Common myeloid progenitor, CD34-positive (primary cell): ENCODE data around the gene CFAP58.
A peak's percentile ranks its signal among the peaks of the same experiment; 100 is the strongest.

Experiments used
- CTCF ChIA-PET: fragments of 350-600 bp; sonication (Branson Sonifier 250); formaldehyde crosslinking; loops from one replicate; lab custom pipeline; 2021; ENCODE audit warnings: antibody characterized with exemption; lab: Charles Lee
- POLR2A ChIA-PET: fragments of 350-600 bp; sonication (Branson Sonifier 250); formaldehyde crosslinking; loops from one replicate; lab custom pipeline; 2021; ENCODE audit warnings: antibody characterized with exemption; lab: Charles Lee
- DNase-seq, 3 donors: peaks; one replicate each; pipeline versions ENCODE4 v3.0.0 to v3.0.0-alpha.2; 2013
- H3K27ac ChIP-seq, 2 experiments: 1 replicate in 1 of 2; 2 replicates in 1 of 2; pipeline ENCODE4 v1.7.0; 2013; ENCODE audit warnings: inconsistent platforms in 2 of 2, low read length in 2 of 2, mild to moderate bottlenecking in 2 of 2, low read depth in 1 of 2, moderate library complexity in 1 of 2; ENCODE audit not compliant: severe bottlenecking in 2 of 2, insufficient read depth in 1 of 2, poor library complexity in 1 of 2
- H3K27me3 ChIP-seq, 5 experiments: replicated peaks in 2 of 5; 1 replicate in 3 of 5; 2 replicates in 2 of 5; pipeline versions ENCODE4 v1.6.1 to v1.7.0; 2013; ENCODE audit warnings: low read length in 4 of 5, mild to moderate bottlenecking in 2 of 5, moderate library complexity in 2 of 5, inconsistent platforms in 1 of 5; ENCODE audit not compliant: insufficient read depth in 5 of 5, control insufficient read depth in 4 of 5
- H3K36me3 ChIP-seq, 4 experiments: 1 replicate in 2 of 4; 2 replicates in 2 of 4; pipeline versions ENCODE4 v1.6.1 to v1.7.0; 2013; ENCODE audit warnings: low read length in 3 of 4, control low read depth in 1 of 4, mild to moderate bottlenecking in 1 of 4; ENCODE audit not compliant: control insufficient read depth in 4 of 4, insufficient read depth in 4 of 4
- H3K4me1 ChIP-seq, 4 experiments: 1 replicate in 3 of 4; 2 replicates in 1 of 4; pipeline versions ENCODE4 v1.6.1 to v1.7.1; 2013; ENCODE audit warnings: low read length in 3 of 4, mild to moderate bottlenecking in 3 of 4, control low read depth in 1 of 4, inconsistent platforms in 1 of 4, moderate library complexity in 1 of 4; ENCODE audit not compliant: control insufficient read depth in 4 of 4, insufficient read depth in 4 of 4; ENCODE audit errors: control extremely low read depth in 1 of 4
- H3K4me3 ChIP-seq, 7 experiments: 1 replicate in 4 of 7; 2 replicates in 3 of 7; pipeline versions ENCODE4 v1.5.1 to v1.7.0; 2013; ENCODE audit warnings: mild to moderate bottlenecking in 7 of 7, low read length in 6 of 7, moderate library complexity in 6 of 7, inconsistent platforms in 2 of 7, low read depth in 2 of 7, control low read depth in 1 of 7; ENCODE audit not compliant: insufficient read depth in 4 of 7, control insufficient read depth in 1 of 7; ENCODE audit errors: extremely low read depth in 1 of 7
- H3K9me3 ChIP-seq, 5 experiments: 1 replicate in 4 of 5; 2 replicates in 1 of 5; pipeline versions ENCODE4 v1.6.1 to v1.7.1; 2013; ENCODE audit warnings: low read length in 4 of 5, mild to moderate bottlenecking in 2 of 5, inconsistent platforms in 1 of 5, low read depth in 1 of 5, moderate library complexity in 1 of 5; ENCODE audit not compliant: control insufficient read depth in 4 of 5, insufficient read depth in 2 of 5; ENCODE audit errors: control extremely low read depth in 1 of 5
- WGBS: methylation state at CpG from one replicate; pipeline ENCODE4 v1.1.5; 2013; ENCODE audit not compliant: insufficient coverage; 5-methylcytosine and 5-hydroxymethylcytosine counted together

The CFAP58 gene

DNA sequence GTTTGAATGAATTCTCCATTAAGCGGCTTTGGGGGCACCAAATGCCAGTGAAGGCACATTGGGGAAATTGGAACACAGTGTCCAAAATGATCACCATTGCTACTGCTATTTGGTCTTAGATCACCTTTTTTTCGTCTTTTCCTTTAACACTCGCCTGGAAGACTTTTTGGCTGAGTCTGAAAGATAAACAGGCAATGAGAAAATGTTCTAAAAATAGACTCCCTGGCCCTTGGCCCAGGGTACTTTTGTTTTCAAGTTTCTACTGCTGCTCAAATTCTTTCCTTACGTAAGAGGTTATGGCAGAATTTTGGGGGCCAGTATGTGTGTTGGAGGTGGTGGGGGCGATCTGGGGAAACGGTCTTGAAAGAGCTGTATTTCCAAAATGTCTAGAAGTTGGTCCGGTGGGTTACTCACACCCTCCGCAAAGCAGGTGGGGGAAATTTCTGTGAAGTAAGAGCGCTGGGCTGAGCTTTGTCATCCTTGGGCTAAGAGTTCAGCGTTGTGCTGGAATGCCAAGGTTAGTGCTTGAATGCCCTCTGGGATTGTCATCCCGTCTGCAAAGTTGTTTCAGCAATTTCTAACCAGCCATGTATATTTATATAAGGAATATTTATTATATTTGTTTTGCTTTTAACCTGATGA, 14.0 kb upstream of the CFAP58 start:
- ChIA-PET CTCF (interaction anchor here (1.1 to 7.5 kb wide), 9 partner anchors 9 to 66 kb away, joined by 3 to 68 read pairs (median 11); no protein-coding TSS in a partner anchor), POLR2A (no interaction called here)
- peak overlapping the region in 1 of 2 experiments; percentile 96 for H3K27ac ChIP-seq
- peaks cover 0 to 11% (median 1%) of the 10 kb centered on the region in 4 experiments for H3K36me3 ChIP-seq
- WGBS = 6% methylated on average over 8 of the region's 11 CpGs
- H3K4me3 ChIP-seq = peak overlapping the region in 6 of 7 experiments; percentile 85 to 93 (median 89)
- H3K27me3 ChIP-seq = no peaks in the 10 kb centered on the region
- H3K4me1 ChIP-seq = peaks cover 21 to 41% (median 41%) of the 10 kb centered on the region in 4 experiments
- DNase-seq = peak in 2 of 3 donors; percentile 48 to 59
- no peaks in the 10 kb centered on the region for H3K9me3 ChIP-seq

DNA sequence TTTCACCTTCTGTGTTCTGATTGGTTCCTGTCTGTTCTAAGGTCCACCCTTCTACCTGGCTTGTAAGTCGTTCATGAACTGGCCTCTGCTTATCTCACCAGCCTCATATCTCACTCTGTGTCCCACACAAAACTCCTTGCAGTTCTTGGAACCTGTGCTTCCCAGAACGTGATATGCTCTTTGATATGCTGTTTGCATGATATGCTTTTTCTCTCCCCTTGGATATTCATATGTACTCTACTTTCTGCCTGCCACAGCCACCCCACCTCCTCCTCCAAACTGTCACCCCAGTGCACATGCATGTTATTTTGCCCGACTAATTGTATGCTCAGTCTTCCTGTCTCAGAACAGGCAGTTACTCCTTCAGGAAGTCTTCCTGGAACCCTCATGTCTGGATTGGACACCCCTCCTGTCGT, 13.5 kb upstream of the CFAP58 start:
- POLR2A ChIA-PET = no interaction called here
- H3K36me3 ChIP-seq = peaks cover 0 to 6% (median 0%) of the 10 kb centered on the region in 4 experiments
- peak overlapping the region in 3 of 7 experiments; percentile 87 to 93 (median 93) for H3K4me3 ChIP-seq
- H3K27ac ChIP-seq = peak overlapping the region in 1 of 2 experiments; percentile 54
- CTCF ChIA-PET = interaction anchor here (1.1 to 7.5 kb wide), 8 partner anchors 9 to 66 kb away, joined by 3 to 68 read pairs (median 10); no protein-coding TSS in a partner anchor
- DNase-seq = no peak
- 19% methylated on average over 3 of the region's 4 CpGs for WGBS
- peaks cover 18 to 41% (median 40%) of the 10 kb centered on the region in 4 experiments for H3K4me1 ChIP-seq
- no peaks in the 10 kb centered on the region for H3K9me3 ChIP-seq
- no peaks in the 10 kb centered on the region for H3K27me3 ChIP-seq

DNA sequence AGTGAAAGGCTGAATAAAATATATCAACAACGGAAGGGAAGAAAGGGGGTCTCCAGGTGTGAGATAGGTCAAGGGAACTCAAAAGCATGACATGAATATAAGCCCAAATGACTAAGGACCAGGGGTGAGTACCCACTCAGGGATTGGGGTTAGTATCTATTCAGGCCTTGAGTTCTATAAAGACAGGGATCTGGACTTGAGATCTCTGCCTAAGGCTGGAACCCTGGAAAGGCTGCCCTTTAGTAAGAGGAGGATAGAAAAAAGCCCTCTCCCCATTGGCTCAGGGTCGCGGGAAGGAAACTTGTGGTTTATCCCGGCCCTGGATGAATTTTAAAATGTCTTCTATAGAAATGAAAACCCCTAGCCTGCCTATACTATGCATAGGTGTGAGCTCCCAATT, 13.0 kb upstream of the CFAP58 start:
- H3K4me3 ChIP-seq = no peak overlapping the region
- CTCF ChIA-PET = interaction anchor here (0.5 to 2.5 kb wide), 6 partner anchors 10 to 64 kb away, joined by 3 to 20 read pairs (median 4); no protein-coding TSS in a partner anchor
- POLR2A ChIA-PET = no interaction called here
- DNase-seq = no peak
- H3K27me3 ChIP-seq = no peaks in the 10 kb centered on the region
- H3K9me3 ChIP-seq = no peaks in the 10 kb centered on the region
- peaks cover 0 to under 1% (median 0%) of the 10 kb centered on the region in 4 experiments for H3K36me3 ChIP-seq
- H3K4me1 ChIP-seq = peaks cover 18 to 37% (median 35%) of the 10 kb centered on the region in 4 experiments
- 71% methylated on average over 2 of the region's 4 CpGs for WGBS
- peak overlapping the region in 1 of 2 experiments; percentile 54 for H3K27ac ChIP-seq

DNA sequence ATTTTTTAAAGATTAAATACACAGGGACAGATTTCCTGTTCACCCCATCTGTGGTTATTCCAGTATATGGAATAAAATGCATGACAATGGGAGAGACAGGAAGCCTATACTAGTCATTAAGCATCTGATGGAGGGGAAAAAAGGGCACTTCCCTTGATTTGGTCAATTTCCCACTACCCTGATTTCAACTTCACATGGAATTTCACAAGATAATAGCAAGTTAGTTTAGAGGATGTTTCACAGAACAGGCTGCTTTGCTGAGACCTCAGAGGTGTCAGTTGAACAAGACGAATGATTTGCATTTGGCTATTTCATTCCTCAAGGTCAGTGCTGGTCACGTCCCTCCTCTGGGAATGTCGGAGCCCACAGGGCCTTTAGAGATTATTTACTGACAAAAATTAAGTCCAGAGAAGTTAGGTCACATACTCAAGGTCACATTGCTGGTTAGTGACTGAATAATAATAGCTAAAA, 10.7 kb upstream of the CFAP58 start:
- H3K4me3 ChIP-seq = no peak overlapping the region
- WGBS = 100% methylated on average over 1 of the region's 3 CpGs
- POLR2A ChIA-PET = no interaction called here
- H3K9me3 ChIP-seq = no peaks in the 10 kb centered on the region
- no peak for DNase-seq
- CTCF ChIA-PET = interaction anchor here (1.0 to 12.5 kb wide), 6 partner anchors 8 to 51 kb away, joined by 3 to 191 read pairs (median 5); partner anchors contain the start of gene CFAP58
- no peaks in the 10 kb centered on the region for H3K36me3 ChIP-seq
- no peaks in the 10 kb centered on the region for H3K27me3 ChIP-seq
- H3K4me1 ChIP-seq = peaks cover 12 to 24% (median 20%) of the 10 kb centered on the region in 4 experiments
- no peak overlapping the region for H3K27ac ChIP-seq

DNA sequence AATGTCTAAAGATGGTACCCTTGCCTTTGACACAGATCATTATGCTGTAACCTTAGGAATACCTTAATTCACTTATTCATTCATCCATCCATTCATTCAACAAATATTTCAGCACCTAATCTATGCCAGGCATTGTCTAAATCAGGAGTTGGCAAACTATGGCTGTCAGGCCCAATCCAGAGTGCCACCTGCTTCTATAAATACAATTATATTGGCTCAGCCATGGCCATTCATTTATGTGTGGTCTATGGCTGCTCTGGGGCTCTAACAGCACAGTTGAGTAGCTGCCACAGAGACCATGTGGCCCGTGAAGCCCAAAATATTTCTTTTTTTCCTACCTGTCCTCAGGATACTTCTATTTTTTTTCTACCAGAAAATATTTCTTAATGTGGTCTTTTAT, 9.4 kb upstream of the CFAP58 start:
- no peak overlapping the region for H3K4me3 ChIP-seq
- DNase-seq = no peak
- H3K9me3 ChIP-seq = no peaks in the 10 kb centered on the region
- whole genome bisulfite sequencing = no CpG with 5 or more reads among the region's 1 CpG
- no peaks in the 10 kb centered on the region for H3K27me3 ChIP-seq
- POLR2A ChIA-PET = no interaction called here
- CTCF ChIA-PET = interaction anchor here (1.5 to 12.5 kb wide), 2 partner anchors 16 to 39 kb away, joined by 3 to 191 read pairs; no protein-coding TSS in a partner anchor
- H3K4me1 ChIP-seq = peaks cover 13 to 20% (median 17%) of the 10 kb centered on the region in 4 experiments
- H3K27ac ChIP-seq = no peak overlapping the region
- no peaks in the 10 kb centered on the region for H3K36me3 ChIP-seq

DNA sequence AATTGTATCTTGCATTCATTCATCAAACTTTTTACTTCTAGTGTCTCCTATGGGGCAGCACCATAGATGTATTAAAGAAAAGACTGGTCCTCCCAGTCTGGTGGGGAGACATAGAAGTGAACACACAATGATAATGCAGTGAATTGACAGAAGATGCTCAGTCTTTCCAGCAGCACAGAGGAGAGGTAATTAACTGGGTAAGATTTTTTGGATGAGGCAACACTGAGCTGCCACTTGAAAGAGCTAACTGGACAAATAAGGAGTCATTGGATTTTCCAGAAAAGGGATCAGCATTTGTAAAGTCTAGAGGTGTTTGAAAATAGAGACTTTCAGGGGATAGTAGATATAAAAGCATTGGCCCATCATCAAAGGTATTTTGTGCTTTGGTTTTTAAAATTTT, 8.1 kb upstream of the CFAP58 start:
- no peak overlapping the region for H3K4me3 ChIP-seq
- peaks cover 10 to 17% (median 14%) of the 10 kb centered on the region in 4 experiments for H3K4me1 ChIP-seq
- no peaks in the 10 kb centered on the region for H3K9me3 ChIP-seq
- CTCF ChIA-PET = interaction anchor here (0.8 to 12.5 kb wide), 5 partner anchors 9 to 55 kb away, joined by 3 to 191 read pairs (median 68); partner anchors contain the start of gene ITPRIP
- no peak overlapping the region for H3K27ac ChIP-seq
- H3K36me3 ChIP-seq = no peaks in the 10 kb centered on the region
- POLR2A ChIA-PET = no interaction called here
- H3K27me3 ChIP-seq = no peaks in the 10 kb centered on the region
- no peak for DNase-seq

DNA sequence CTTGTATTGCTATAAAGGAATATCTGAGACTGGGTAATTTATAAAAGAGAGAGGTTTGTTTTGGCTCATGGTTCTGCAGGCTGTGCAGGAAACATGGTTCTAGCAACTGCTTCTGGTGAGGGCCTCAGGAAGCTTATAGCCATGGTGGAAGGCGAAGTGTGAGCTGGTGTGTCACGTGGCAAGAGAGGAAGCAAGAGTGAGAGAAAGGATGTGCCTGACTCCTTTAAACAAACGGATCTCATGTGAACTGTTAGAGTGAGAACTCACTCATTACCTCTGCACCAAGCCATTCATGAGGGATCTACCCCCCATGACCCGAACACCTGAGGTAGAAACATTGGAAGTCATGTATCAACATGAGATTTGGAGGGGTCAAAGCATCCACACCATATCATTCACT, 7.7 kb upstream of the CFAP58 start:
- peak in 1 of 3 donors; percentile 39 for DNase-seq
- CTCF ChIA-PET = interaction anchor here (0.8 to 12.5 kb wide), 5 partner anchors 9 to 56 kb away, joined by 3 to 191 read pairs (median 68); partner anchors contain the start of gene ITPRIP

More for the DNA sequence above, 7.7 kb upstream of the CFAP58 start:
- POLR2A ChIA-PET = no interaction called here
- Histone ChIP-seq H3K27ac (no peak overlapping the region), H3K4me3 (no peak overlapping the region), H3K27me3 (no peaks in the 10 kb centered on the region), H3K9me3 (no peaks in the 10 kb centered on the region), H3K36me3 (no peaks in the 10 kb centered on the region), H3K4me1 (peaks cover 11 to 17% (median 16%) of the 10 kb centered on the region in 4 experiments)
- 33% methylated on average over 3 of the region's 4 CpGs for WGBS
